Measurements from ENCODE around the gene PPP6R3.

PPP6R3 gene

GRCh38 chr11:68460741-68461574 is at the start of gene PPP6R3:
Gene PPP6R3, plus strand, starts transcription at chr11:68460752. Its CDS starts 76,913 bp downstream, at chr11:68537665.
- no peak for TF ChIP-seq GATA1 (IDR thresholded peaks at IDR 0.05; ENCODE audit: low read depth, low read length)
- peak; percentile 43 for TF ChIP-seq POLR2A (IDR thresholded peaks at IDR 0.05; ENCODE audit: low read length)
- peak; percentile 63 to 75 for DNase-seq

GRCh38 chr11:68411501-68411991 is 49.0 kb upstream of the PPP6R3 start:
- TF ChIP-seq GATA1 (IDR thresholded peaks at IDR 0.05; ENCODE audit: low read depth, low read length) (no peak), POLR2A (IDR thresholded peaks at IDR 0.05; ENCODE audit: low read length) (no peak)
- DNase-seq, result peak; percentile 16 to 38

GRCh38 chr11:68412593-68413475 is 47.7 kb upstream of the PPP6R3 start:
- TF ChIP-seq GATA1 (IDR thresholded peaks at IDR 0.05; ENCODE audit: low read depth, low read length) (no peak), POLR2A (IDR thresholded peaks at IDR 0.05; ENCODE audit: low read length) (no peak)
- no peak for DNase-seq

GRCh38 chr11:68413591-68413999 is 47.0 kb upstream of the PPP6R3 start:
- TF ChIP-seq GATA1 (IDR thresholded peaks at IDR 0.05; ENCODE audit: low read depth, low read length) (no peak), POLR2A (IDR thresholded peaks at IDR 0.05; ENCODE audit: low read length) (no peak)
- no peak for DNase-seq

GRCh38 chr11:68414496-68415221 is 45.9 kb upstream of the PPP6R3 start:
- DNase-seq, result no peak
- TF ChIP-seq GATA1 (IDR thresholded peaks at IDR 0.05; ENCODE audit: low read depth, low read length), result no peak
- TF ChIP-seq POLR2A (IDR thresholded peaks at IDR 0.05; ENCODE audit: low read length), result no peak

- no peak for DNase-seq
- TF ChIP-seq POLR2A (IDR thresholded peaks at IDR 0.05; ENCODE audit: low read length) (no peak), GATA1 (IDR thresholded peaks at IDR 0.05; ENCODE audit: low read depth, low read length) (no peak)
Measured at GRCh38 chr11:68416070-68416578, 44.4 kb upstream of the PPP6R3 start.

GRCh38 chr11:68418648-68419047 is 41.9 kb upstream of the PPP6R3 start:
- DNase-seq, result no peak
- TF ChIP-seq GATA1 (IDR thresholded peaks at IDR 0.05; ENCODE audit: low read depth, low read length) (no peak), POLR2A (IDR thresholded peaks at IDR 0.05; ENCODE audit: low read length) (no peak)

- no peak for DNase-seq
- TF ChIP-seq POLR2A (IDR thresholded peaks at IDR 0.05; ENCODE audit: low read length) (no peak), GATA1 (IDR thresholded peaks at IDR 0.05; ENCODE audit: low read depth, low read length) (no peak)
Measured at GRCh38 chr11:68420171-68420570, 40.4 kb upstream of the PPP6R3 start.

- no peak for DNase-seq
- no peak for TF ChIP-seq GATA1 (IDR thresholded peaks at IDR 0.05; ENCODE audit: low read depth, low read length)
- no peak for TF ChIP-seq POLR2A (IDR thresholded peaks at IDR 0.05; ENCODE audit: low read length)
Measured at GRCh38 chr11:68423481-68423880, 37.1 kb upstream of the PPP6R3 start.

GRCh38 chr11:68424101-68424632 is 36.4 kb upstream of the PPP6R3 start:
- TF ChIP-seq GATA1 (IDR thresholded peaks at IDR 0.05; ENCODE audit: low read depth, low read length) (no peak), POLR2A (IDR thresholded peaks at IDR 0.05; ENCODE audit: low read length) (no peak)
- DNase-seq, result no peak

- no peak for DNase-seq
- TF ChIP-seq GATA1 (IDR thresholded peaks at IDR 0.05; ENCODE audit: low read depth, low read length), result no peak
Measured at GRCh38 chr11:68424981-68425865, 35.3 kb upstream of the PPP6R3 start.

- TF ChIP-seq POLR2A (IDR thresholded peaks at IDR 0.05; ENCODE audit: low read length), result no peak
- TF ChIP-seq GATA1 (IDR thresholded peaks at IDR 0.05; ENCODE audit: low read depth, low read length), result no peak
- no peak for DNase-seq
Measured at GRCh38 chr11:68425866-68426380, 34.6 kb upstream of the PPP6R3 start.

Data from erythroblast (primary cell).